Cardiac septum (tissue), 1 donor: ENCODE measurements around the gene AADACL4. TPM values are rescaled to one million over a fixed set of nuclear protein-coding genes. Genes with fewer than 3 reads are reported as not detected.
A peak's percentile ranks its signal among the peaks of the same experiment; 100 is the strongest.

ENCODE experiments used
- DNase-seq: peaks from one replicate; pipeline ENCODE4 v3.0.0-alpha.2; 2020; ENCODE audit warnings: low spot score
- intact Hi-C: fragments of 100-400 bp; cut with DNase I; formaldehyde crosslinking; loops from one replicate; pipeline ENCODE4 v1.14.0; 2022
- total RNA-seq: library from RNA; stranded (reverse); fragmentation: NEBNext Ultra II Directional; extraction: Animal tissue kit (Norgen Biotek cat#: 25700); gene quantifications from one replicate; pipeline ENCODE4 v1.2.1, GENCODE V29; 2021
- donor health status: DM: no; HTN: no; CAD: no.

AADACL4 gene
- total RNA-seq, 1 donor from 2014 or later: not detected

- intact Hi-C loops: no loop called here
- DNase-seq: no peak
Measured at GRCh38 chr1:12609469-12610003, 34.3 kb upstream of the AADACL4 start.

- intact Hi-C loops: no loop called here
- DNase-seq: no peak
Measured at GRCh38 chr1:12610305-12610935, 33.5 kb upstream of the AADACL4 start.

GRCh38 chr1:12610941-12611340 is 32.9 kb upstream of the AADACL4 start:
- intact Hi-C loops: no loop called here
- no peak for DNase-seq

- intact Hi-C loops: no loop called here
- no peak for DNase-seq
Measured at GRCh38 chr1:12613180-12613579, 30.7 kb upstream of the AADACL4 start.

- intact Hi-C loops: loop anchor here (5.0 kb wide), 3 partner anchors 152 to 277 kb away; no protein-coding TSS in a partner anchor
- DNase-seq: no peak
Measured at GRCh38 chr1:12614402-12615158, 29.3 kb upstream of the AADACL4 start.

GRCh38 chr1:12615159-12615864 is 28.6 kb upstream of the AADACL4 start:
- intact Hi-C loops: loop anchor here (5.0 kb wide), 3 partner anchors 153 to 278 kb away; no protein-coding TSS in a partner anchor
- DNase-seq: no peak

GRCh38 chr1:12615865-12616708 is 27.8 kb upstream of the AADACL4 start:
- intact Hi-C loops: loop anchor here (5.0 kb wide), 3 partner anchors 154 to 279 kb away; no protein-coding TSS in a partner anchor
- DNase-seq: peak; percentile 86

GRCh38 chr1:12616709-12617373 is 27.0 kb upstream of the AADACL4 start:
- intact Hi-C loops: loop anchor here (5.0 kb wide), 3 partner anchors 155 to 280 kb away; no protein-coding TSS in a partner anchor
- DNase-seq: no peak

- intact Hi-C loops: loop anchor here (5.0 kb wide), 3 partner anchors 155 to 280 kb away; no protein-coding TSS in a partner anchor
- DNase-seq: no peak
Measured at GRCh38 chr1:12617511-12617900, 26.4 kb upstream of the AADACL4 start.

GRCh38 chr1:12617901-12618660 is 25.8 kb upstream of the AADACL4 start, which contains the start of gene DHRS3:
Gene DHRS3, minus strand, starts transcription at chr1:12618210. Its CDS starts 862 bp downstream, at chr1:12617348.
- peak; percentile 86 for DNase-seq
- intact Hi-C loops: loop anchor here (1.0 to 5.0 kb wide), 5 partner anchors 22 to 281 kb away; no protein-coding TSS in a partner anchor

- DNase-seq: no peak
- intact Hi-C loops: loop anchor here (1.0 to 5.0 kb wide), 5 partner anchors 22 to 281 kb away; no protein-coding TSS in a partner anchor
Measured at GRCh38 chr1:12618661-12618964, 25.3 kb upstream of the AADACL4 start.

GRCh38 chr1:12618965-12619791 is 24.7 kb upstream of the AADACL4 start:
- intact Hi-C loops: loop anchor here (1.0 to 5.0 kb wide), 8 partner anchors 23 to 305 kb away; no protein-coding TSS in a partner anchor
- peak; percentile 92 for DNase-seq

- intact Hi-C loops: loop anchor here (1.0 to 5.0 kb wide), 8 partner anchors 63 to 348 kb away; no protein-coding TSS in a partner anchor
- peak; percentile 92 for DNase-seq
Measured at GRCh38 chr1:12619792-12620487, 23.9 kb upstream of the AADACL4 start.

GRCh38 chr1:12620488-12620865 is 23.4 kb upstream of the AADACL4 start:
- intact Hi-C loops: loop anchor here (5.0 kb wide), 1 partner anchor 348 kb away; no protein-coding TSS in a partner anchor
- no peak for DNase-seq

- intact Hi-C loops: loop anchor here (5.0 kb wide), 1 partner anchor 349 kb away; no protein-coding TSS in a partner anchor
Measured at GRCh38 chr1:12620931-12621330, 23.0 kb upstream of the AADACL4 start.

More at GRCh38 chr1:12620931-12621330, 23.0 kb upstream of the AADACL4 start:
- DNase-seq: no peak
